ENCODE results near the gene CHST9. TPM values are rescaled to one million over a fixed set of nuclear protein-coding genes. Genes with fewer than 3 reads are reported as not detected.

The CHST9 gene
- total RNA-seq, 1 donor from 2014 or later: 5.6 TPM

GRCh38 chr18:26909599-26910290 lies 275.4 kb downstream of the CHST9 start:
- no peak overlapping the region for H3K4me3 ChIP-seq
- no peaks in the 10 kb centered on the region for H3K36me3 ChIP-seq
- no peak for DNase-seq
- H3K27ac ChIP-seq: no peak overlapping the region
- no peaks in the 10 kb centered on the region for H3K9me3 ChIP-seq
- no peaks in the 10 kb centered on the region for H3K27me3 ChIP-seq (ENCODE audit: low read depth)
- peak in 1 of 2 donors; percentile 68 for ATAC-seq
- H3K4me1 ChIP-seq: no peaks in the 10 kb centered on the region
- intact Hi-C loops (cut with DNase I): no loop called here
- TF ChIP-seq, protein P1, sequence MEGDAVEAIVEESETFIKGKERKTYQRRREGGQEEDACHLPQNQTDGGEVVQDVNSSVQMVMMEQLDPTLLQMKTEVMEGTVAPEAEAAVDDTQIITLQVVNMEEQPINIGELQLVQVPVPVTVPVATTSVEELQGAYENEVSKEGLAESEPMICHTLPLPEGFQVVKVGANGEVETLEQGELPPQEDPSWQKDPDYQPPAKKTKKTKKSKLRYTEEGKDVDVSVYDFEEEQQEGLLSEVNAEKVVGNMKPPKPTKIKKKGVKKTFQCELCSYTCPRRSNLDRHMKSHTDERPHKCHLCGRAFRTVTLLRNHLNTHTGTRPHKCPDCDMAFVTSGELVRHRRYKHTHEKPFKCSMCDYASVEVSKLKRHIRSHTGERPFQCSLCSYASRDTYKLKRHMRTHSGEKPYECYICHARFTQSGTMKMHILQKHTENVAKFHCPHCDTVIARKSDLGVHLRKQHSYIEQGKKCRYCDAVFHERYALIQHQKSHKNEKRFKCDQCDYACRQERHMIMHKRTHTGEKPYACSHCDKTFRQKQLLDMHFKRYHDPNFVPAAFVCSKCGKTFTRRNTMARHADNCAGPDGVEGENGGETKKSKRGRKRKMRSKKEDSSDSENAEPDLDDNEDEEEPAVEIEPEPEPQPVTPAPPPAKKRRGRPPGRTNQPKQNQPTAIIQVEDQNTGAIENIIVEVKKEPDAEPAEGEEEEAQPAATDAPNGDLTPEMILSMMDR (IDR thresholded peaks at IDR 0.05): no peak

DNA sequence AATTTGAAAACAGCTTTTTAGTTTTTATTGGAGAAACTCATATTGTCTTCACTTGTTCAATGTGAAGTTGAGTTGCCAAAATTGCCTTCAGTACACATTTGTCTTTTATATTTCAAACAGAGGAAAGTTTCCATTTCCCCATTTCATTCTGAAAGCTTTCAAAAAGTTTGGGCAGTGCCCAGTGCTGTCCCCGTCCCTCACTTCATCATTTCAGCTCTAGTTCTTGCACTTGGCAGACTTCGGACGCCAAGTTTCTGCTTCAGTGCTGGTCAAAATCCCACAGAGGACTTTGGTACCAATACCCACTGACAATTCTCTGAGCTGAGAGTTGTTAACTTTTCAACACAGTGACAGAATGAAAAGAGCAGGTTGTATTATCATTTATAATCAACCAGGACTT lies 276.2 kb downstream of the CHST9 start:
- no peak for ATAC-seq
- Histone ChIP-seq H3K27me3 (ENCODE audit: low read depth) (no peaks in the 10 kb centered on the region), H3K9me3 (no peaks in the 10 kb centered on the region), H3K36me3 (no peaks in the 10 kb centered on the region), H3K27ac (no peak overlapping the region), H3K4me3 (no peak overlapping the region), H3K4me1 (no peaks in the 10 kb centered on the region)
- TF ChIP-seq, protein P1 (IDR thresholded peaks at IDR 0.05): no peak
- DNase-seq: no peak
- intact Hi-C loops (cut with DNase I): no loop called here

- no peak overlapping the region for H3K4me3 ChIP-seq
- intact Hi-C loops (cut with DNase I): no loop called here
- no peak overlapping the region for H3K27ac ChIP-seq
- TF ChIP-seq, protein P1 (IDR thresholded peaks at IDR 0.05): no peak
- H3K27me3 ChIP-seq (ENCODE audit: low read depth): no peaks in the 10 kb centered on the region
- DNase-seq (no peak), ATAC-seq (no peak)
- H3K4me1 ChIP-seq: no peaks in the 10 kb centered on the region
- H3K9me3 ChIP-seq: peaks cover 8% of the 10 kb centered on the region
- H3K36me3 ChIP-seq: no peaks in the 10 kb centered on the region
These were observed 282.8 kb downstream of the CHST9 start for GRCh38 chr18:26902291-26902690.

GRCh38 chr18:26901020-26901419 lies 284.1 kb downstream of the CHST9 start:
- no peak overlapping the region for H3K27ac ChIP-seq
- no peaks in the 10 kb centered on the region for H3K4me1 ChIP-seq
- no peak overlapping the region for H3K4me3 ChIP-seq
- no peak for DNase-seq
- ATAC-seq: peak; percentile 78
- intact Hi-C loops (cut with DNase I): no loop called here
- H3K9me3 ChIP-seq: peaks cover 8% of the 10 kb centered on the region
- H3K36me3 ChIP-seq: no peaks in the 10 kb centered on the region
- H3K27me3 ChIP-seq (ENCODE audit: low read depth): no peaks in the 10 kb centered on the region
- TF ChIP-seq, protein P1 (IDR thresholded peaks at IDR 0.05): no peak

- no peak overlapping the region for H3K4me3 ChIP-seq
- no peak overlapping the region for H3K27ac ChIP-seq
- H3K27me3 ChIP-seq (ENCODE audit: low read depth): no peaks in the 10 kb centered on the region
- no peaks in the 10 kb centered on the region for H3K9me3 ChIP-seq
- H3K36me3 ChIP-seq: no peaks in the 10 kb centered on the region
- no peak for DNase-seq
- ATAC-seq: peak; percentile 54 to 91
- TF ChIP-seq, protein P1 (IDR thresholded peaks at IDR 0.05): no peak
- intact Hi-C loops (cut with DNase I): no loop called here
- no peaks in the 10 kb centered on the region for H3K4me1 ChIP-seq
These were observed 290.7 kb downstream of the CHST9 start for GRCh38 chr18:26894426-26894825.
